ENCODE results near the gene ANKZF1.

ANKZF1 gene

GRCh38 chr2:219250049-219250781 is 20.6 kb downstream of the ANKZF1 start:
- TF ChIP-seq CTCF (IDR thresholded peaks at IDR 0.05; ENCODE audit: borderline replicate concordance, extremely low read depth, low read length, poor library complexity, severe bottlenecking): no peak
- TF ChIP-seq EZH2 (IDR thresholded peaks at IDR 0.05; ENCODE audit: borderline replicate concordance, low read depth, low read length, severe bottlenecking): no peak
- H3K27me3 ChIP-seq (ENCODE audit: insufficient read depth, low read length, poor library complexity): peaks cover 37% of the 10 kb centered on the region
- H3K79me2 ChIP-seq (ENCODE audit: insufficient read depth, low read length): peaks cover 14% of the 10 kb centered on the region
- no peaks in the 10 kb centered on the region for H3K9me3 ChIP-seq (ENCODE audit: insufficient read depth, low read length, severe bottlenecking)
- H3K9ac ChIP-seq (ENCODE audit: low read depth, low read length): no peak overlapping the region
- no peak overlapping the region for H2AFZ ChIP-seq (ENCODE audit: low read depth, low read length)
- no peak overlapping the region for H3K27ac ChIP-seq (ENCODE audit: low read length)
- no peak overlapping the region for H3K4me2 ChIP-seq (ENCODE audit: insufficient read depth, low read length)
- DNase-seq (no peak), ATAC-seq (ENCODE audit: insufficient read depth, low read depth) (no peak)
- peaks cover 53% of the 10 kb centered on the region for H4K20me1 ChIP-seq (ENCODE audit: insufficient read depth, low read length)
- peaks cover 68% of the 10 kb centered on the region for H3K4me1 ChIP-seq (ENCODE audit: insufficient read depth, low read length)
- H3K36me3 ChIP-seq (ENCODE audit: insufficient read depth, low read length): peaks cover 6% of the 10 kb centered on the region
- H3K4me3 ChIP-seq (ENCODE audit: low read depth in 1 of 2, low read length in 2 of 2): no peak overlapping the region

GRCh38 chr2:219251656-219252055 is 22.1 kb downstream of the ANKZF1 start:
- no peak overlapping the region for H2AFZ ChIP-seq (ENCODE audit: low read depth, low read length)
- no peak overlapping the region for H3K9ac ChIP-seq (ENCODE audit: low read depth, low read length)
- no peak overlapping the region for H3K4me2 ChIP-seq (ENCODE audit: insufficient read depth, low read length)
- no peak overlapping the region for H3K27ac ChIP-seq (ENCODE audit: low read length)
- TF ChIP-seq CTCF (IDR thresholded peaks at IDR 0.05; ENCODE audit: borderline replicate concordance, extremely low read depth, low read length, poor library complexity, severe bottlenecking): no peak
- no peak for TF ChIP-seq EZH2 (IDR thresholded peaks at IDR 0.05; ENCODE audit: borderline replicate concordance, low read depth, low read length, severe bottlenecking)
- no peak for DNase-seq
- H3K27me3 ChIP-seq (ENCODE audit: insufficient read depth, low read length, poor library complexity): peaks cover 39% of the 10 kb centered on the region
- H3K4me1 ChIP-seq (ENCODE audit: insufficient read depth, low read length): peaks cover 58% of the 10 kb centered on the region
- no peak overlapping the region for H3K4me3 ChIP-seq (ENCODE audit: low read depth in 1 of 2, low read length in 2 of 2)
- H4K20me1 ChIP-seq (ENCODE audit: insufficient read depth, low read length): peaks cover 51% of the 10 kb centered on the region
- 0 out of 2 replicates have a peak, but pooled peaks cover under 1% of the 10 kb centered on the region for H3K79me2 ChIP-seq (ENCODE audit: insufficient read depth, low read length)
- H3K36me3 ChIP-seq (ENCODE audit: insufficient read depth, low read length): peaks cover 6% of the 10 kb centered on the region
- H3K9me3 ChIP-seq (ENCODE audit: insufficient read depth, low read length, severe bottlenecking): no peaks in the 10 kb centered on the region
- no peak for ATAC-seq (ENCODE audit: insufficient read depth, low read depth)

GRCh38 chr2:219252084-219252483 is 22.5 kb downstream of the ANKZF1 start:
- no peak overlapping the region for H3K9ac ChIP-seq (ENCODE audit: low read depth, low read length)
- no peak for DNase-seq

More at GRCh38 chr2:219252084-219252483, 22.5 kb downstream of the ANKZF1 start:
- Histone ChIP-seq H3K9me3 (ENCODE audit: insufficient read depth, low read length, severe bottlenecking) (no peaks in the 10 kb centered on the region), H3K4me3 (ENCODE audit: low read depth in 1 of 2, low read length in 2 of 2) (no peak overlapping the region), H3K36me3 (ENCODE audit: insufficient read depth, low read length) (peaks cover 6% of the 10 kb centered on the region), H4K20me1 (ENCODE audit: insufficient read depth, low read length) (peaks cover 48% of the 10 kb centered on the region), H3K27ac (ENCODE audit: low read length) (no peak overlapping the region), H2AFZ (ENCODE audit: low read depth, low read length) (no peak overlapping the region), H3K79me2 (ENCODE audit: insufficient read depth, low read length) (no peaks in the 10 kb centered on the region), H3K4me2 (ENCODE audit: insufficient read depth, low read length) (no peak overlapping the region), H3K4me1 (ENCODE audit: insufficient read depth, low read length) (peaks cover 53% of the 10 kb centered on the region), H3K27me3 (ENCODE audit: insufficient read depth, low read length, poor library complexity) (peaks cover 39% of the 10 kb centered on the region)
- ATAC-seq (ENCODE audit: insufficient read depth, low read depth): no peak
- TF ChIP-seq EZH2 (IDR thresholded peaks at IDR 0.05; ENCODE audit: borderline replicate concordance, low read depth, low read length, severe bottlenecking) (no peak), CTCF (IDR thresholded peaks at IDR 0.05; ENCODE audit: borderline replicate concordance, extremely low read depth, low read length, poor library complexity, severe bottlenecking) (no peak)

Data from DND-41 (cell line).